Stimulated activated CD4-positive, alpha-beta T cell treated with anti-CD3 and anti-CD28 coated beads, Interleukin-2, amount 100 ng/mL, for 48 hours (primary cell): ENCODE results near the gene CUX1.
"Not testable (repeated sequence)": the region's sequence is repeated elsewhere in the genome, so short reads cannot be mapped to it uniquely, and the experiment has no call there.

Source experiments
- DNase-seq, 2 donors: peaks; one replicate each; pipeline ENCODE4 v3.0.0-alpha.2; 2020

CUX1 gene

GRCh38 chr7:102119925-102120324 lies 302.5 kb downstream of the CUX1 start:
- no peak for DNase-seq

GRCh38 chr7:102120666-102121195 lies 303.3 kb downstream of the CUX1 start:
- DNase-seq: no peak

- no peak for DNase-seq
Measured at GRCh38 chr7:102122026-102122425, 304.6 kb downstream of the CUX1 start.

GRCh38 chr7:102125127-102125596 lies 307.7 kb downstream of the CUX1 start:
- DNase-seq: no peak

GRCh38 chr7:102128303-102128702 lies 310.9 kb downstream of the CUX1 start:
- no peak for DNase-seq

- no peak for DNase-seq
Measured at GRCh38 chr7:102129636-102130370, 312.4 kb downstream of the CUX1 start.

- DNase-seq: no peak
Measured at GRCh38 chr7:102132209-102132752, 314.9 kb downstream of the CUX1 start.

- DNase-seq: no peak
Measured at GRCh38 chr7:102138676-102139075, 321.2 kb downstream of the CUX1 start.

GRCh38 chr7:102140952-102141370 lies 323.5 kb downstream of the CUX1 start:
- DNase-seq: no peak

- DNase-seq: not testable (repeated sequence)
Measured at GRCh38 chr7:102142433-102142832, 325.0 kb downstream of the CUX1 start.

GRCh38 chr7:102146122-102146521 lies 328.7 kb downstream of the CUX1 start:
- DNase-seq: no peak

GRCh38 chr7:102147008-102147407 lies 329.6 kb downstream of the CUX1 start:
- DNase-seq: no peak

GRCh38 chr7:102148799-102149198 lies 331.4 kb downstream of the CUX1 start:
- no peak for DNase-seq

GRCh38 chr7:102149416-102149815 lies 332.0 kb downstream of the CUX1 start:
- DNase-seq: no peak

- DNase-seq: no peak
Measured at GRCh38 chr7:102150266-102150665, 332.8 kb downstream of the CUX1 start.

- no peak for DNase-seq
Measured at GRCh38 chr7:102152672-102153598, 335.5 kb downstream of the CUX1 start.

GRCh38 chr7:102153599-102153946 lies 336.1 kb downstream of the CUX1 start:
- DNase-seq: no peak

- no peak for DNase-seq
Measured at GRCh38 chr7:102154425-102154824, 337.0 kb downstream of the CUX1 start.

GRCh38 chr7:102155821-102156441 lies 338.5 kb downstream of the CUX1 start:
- no peak for DNase-seq

- no peak for DNase-seq
Measured at GRCh38 chr7:102156867-102157266, 339.4 kb downstream of the CUX1 start.

GRCh38 chr7:102165136-102165535 lies 347.7 kb downstream of the CUX1 start:
- no peak for DNase-seq

GRCh38 chr7:102167254-102167653 lies 349.8 kb downstream of the CUX1 start:
- DNase-seq: no peak
